Left kidney (tissue), 2 donors: Measurements from ENCODE around the gene KCNH2. TPM values are rescaled to one million over a fixed set of nuclear protein-coding genes. Genes with fewer than 3 reads are reported as not detected.
"Not testable (repeated sequence)": the region's sequence is repeated elsewhere in the genome, so short reads cannot be mapped to it uniquely, and the experiment has no call there.

Experiments used
- DNase-seq: peaks from one replicate; pipeline ENCODE4 v3.0.0-alpha.2; 2013
- polyA plus RNA-seq: library from polyadenylated mRNA; unstranded; fragments of 120-200 nt; gene quantifications from one replicate; pipeline ENCODE4 v1.2.1, GENCODE V29; 2013; ENCODE audit not compliant: insufficient read length

Gene KCNH2
- polyA plus RNA-seq, 1 donor, result 13.1 TPM

- no peak for DNase-seq
These were observed 43.9 kb downstream of the KCNH2 start for GRCh38 chr7:150934045-150934766.

DNA sequence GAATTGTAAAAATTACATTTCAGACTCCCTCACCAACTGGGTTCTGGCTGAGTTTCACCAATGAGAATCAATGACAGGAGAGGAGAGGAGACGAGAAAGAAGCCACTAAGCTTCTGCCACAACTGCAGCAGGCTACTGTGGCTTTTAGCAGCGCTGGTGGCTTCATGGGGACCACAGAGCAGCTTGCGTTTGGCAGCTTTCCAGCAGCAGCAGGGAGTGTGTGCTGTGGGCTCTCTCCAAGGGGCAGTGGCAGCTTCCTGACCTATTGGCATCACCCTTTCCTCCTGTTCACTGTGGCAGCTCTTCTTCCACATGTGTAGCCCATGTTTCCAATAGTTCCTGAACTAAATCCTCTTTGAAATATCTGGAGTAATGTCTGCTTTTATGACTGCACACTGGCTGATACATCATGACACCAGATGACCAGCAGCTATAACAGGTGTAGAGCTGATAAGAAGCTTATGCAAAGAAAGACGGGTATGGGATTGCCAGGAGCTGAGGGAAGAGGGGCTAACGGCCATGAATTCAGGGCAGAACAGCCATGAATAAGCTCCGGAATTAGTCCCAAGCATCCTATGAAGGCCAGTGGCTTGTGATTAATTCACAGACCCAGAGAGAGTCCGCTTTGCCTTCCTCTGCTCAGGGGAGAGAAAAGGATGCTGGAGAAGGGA, 46.8 kb downstream of the KCNH2 start:
- no peak for DNase-seq

DNA sequence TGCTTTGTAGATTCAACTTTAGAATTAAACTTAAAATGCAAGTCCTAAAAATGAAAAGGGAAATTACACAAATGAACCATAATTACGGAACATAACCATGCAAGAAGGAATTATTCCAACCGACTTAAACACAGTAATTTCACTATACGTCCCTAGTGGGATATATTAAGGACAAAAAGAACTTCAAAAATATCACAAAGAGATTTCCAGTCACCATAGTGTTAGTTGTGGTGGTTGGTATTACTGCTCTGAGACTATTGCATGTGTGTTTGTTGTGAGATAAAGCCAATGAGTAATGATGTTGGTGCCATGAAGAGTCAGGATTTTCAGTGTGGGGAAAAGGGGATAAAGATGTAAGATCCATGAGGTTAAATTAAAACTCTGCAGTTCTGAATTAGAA, 49.6 kb downstream of the KCNH2 start:
- no peak for DNase-seq

- no peak for DNase-seq
These were observed 50.2 kb downstream of the KCNH2 start for GRCh38 chr7:150927956-150928344.

DNA sequence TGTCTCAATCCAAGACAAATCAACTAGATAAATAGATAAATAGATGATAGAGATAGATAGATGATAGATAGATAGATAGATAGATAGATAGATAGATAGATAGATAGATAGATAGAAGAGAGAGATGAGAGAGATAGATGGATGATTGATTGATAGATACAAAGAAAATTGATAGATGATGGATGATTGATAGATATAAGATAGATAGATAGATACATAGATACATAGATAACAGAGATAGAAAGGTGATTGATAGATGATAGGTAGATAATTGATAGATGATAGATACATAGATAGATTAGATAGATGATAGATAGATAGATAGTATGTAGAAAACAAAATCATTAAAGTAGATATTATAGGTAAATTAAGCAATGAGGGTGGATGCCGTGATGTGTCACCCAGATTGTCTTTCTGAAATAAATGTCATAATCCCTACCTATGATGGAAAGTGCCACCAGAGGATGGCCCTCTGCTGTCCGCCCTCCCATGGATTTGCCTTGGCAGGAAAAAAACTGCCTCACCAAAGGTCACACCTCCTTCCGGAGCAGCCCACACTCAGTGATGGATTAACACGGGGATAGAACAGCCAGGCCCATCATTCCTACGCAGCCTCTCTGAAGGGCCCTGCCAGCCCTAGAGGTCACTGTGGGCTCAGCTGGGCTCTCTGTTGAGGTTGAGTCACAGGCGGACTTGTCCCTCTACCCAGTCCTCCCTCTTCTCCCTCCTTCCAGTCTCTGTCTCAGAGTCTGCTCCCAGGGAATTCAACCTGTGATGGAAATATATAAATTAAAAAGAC, 50.8 kb downstream of the KCNH2 start:
- no peak for DNase-seq

- no peak for DNase-seq
These were observed 52.1 kb downstream of the KCNH2 start for GRCh38 chr7:150926066-150926465.

- no peak for DNase-seq
These were observed 53.7 kb downstream of the KCNH2 start for GRCh38 chr7:150924369-150924781.

DNA sequence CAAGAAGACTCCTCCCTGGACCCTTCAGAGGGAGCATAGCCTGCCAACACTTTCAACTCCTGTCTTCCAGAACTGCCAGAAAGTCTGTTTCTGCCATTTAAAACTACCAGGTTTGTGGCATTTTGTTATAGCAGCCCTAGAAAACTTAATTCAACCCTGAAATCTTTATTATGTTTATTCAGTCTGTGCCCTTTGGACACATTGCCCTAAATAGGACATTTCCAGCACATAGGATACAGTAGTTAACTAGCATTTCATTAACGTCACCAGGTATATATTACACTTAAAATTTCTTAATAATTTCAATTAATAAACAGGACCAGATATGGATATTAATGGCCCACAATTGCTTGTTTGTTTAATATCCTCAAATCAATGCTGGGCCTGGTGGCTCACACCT, 54.3 kb downstream of the KCNH2 start:
- no peak for DNase-seq

DNA sequence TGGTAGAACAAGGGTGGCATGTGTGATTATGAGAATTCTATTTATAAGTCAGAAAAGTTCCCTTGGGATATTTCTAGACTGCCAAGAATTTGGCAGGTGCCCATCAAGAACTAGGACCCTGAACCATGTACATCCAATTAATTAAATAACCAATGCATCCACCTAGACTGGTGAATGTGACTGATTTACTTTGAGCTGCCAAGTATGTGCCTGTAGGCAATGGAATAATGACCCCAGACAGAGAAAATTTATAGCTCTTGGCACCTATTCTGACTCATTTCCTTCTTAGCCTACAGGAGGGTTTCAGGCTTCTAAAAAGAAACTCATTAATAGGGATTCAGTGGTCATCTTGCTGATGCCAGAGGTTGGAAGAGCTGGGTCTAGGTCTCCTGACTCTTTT, 54.9 kb downstream of the KCNH2 start:
- DNase-seq, result no peak

- no peak for DNase-seq
These were observed 59.0 kb downstream of the KCNH2 start for GRCh38 chr7:150919160-150919559.

DNA sequence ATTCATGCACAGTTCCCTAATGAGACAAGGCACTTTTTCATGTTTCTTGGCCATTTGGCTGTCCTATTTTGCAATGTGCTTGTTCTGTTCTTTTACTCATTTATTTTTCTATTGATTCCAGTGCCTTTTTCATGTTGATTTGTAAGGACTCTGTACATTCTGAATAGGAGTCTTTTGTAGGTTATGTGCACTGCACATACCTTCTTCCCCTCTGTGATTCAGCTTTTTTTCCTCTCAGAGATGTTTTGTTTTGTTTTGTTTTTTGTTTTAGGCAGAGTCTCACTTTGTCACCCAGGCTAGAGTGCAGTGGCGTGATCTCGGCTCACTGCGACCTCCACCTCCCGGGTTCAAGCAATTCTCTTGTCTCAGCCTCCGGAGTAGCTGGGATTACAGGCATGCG, 59.7 kb downstream of the KCNH2 start:
- DNase-seq, result no peak

- no peak for DNase-seq
These were observed 60.2 kb downstream of the KCNH2 start for GRCh38 chr7:150917969-150918368.

DNA sequence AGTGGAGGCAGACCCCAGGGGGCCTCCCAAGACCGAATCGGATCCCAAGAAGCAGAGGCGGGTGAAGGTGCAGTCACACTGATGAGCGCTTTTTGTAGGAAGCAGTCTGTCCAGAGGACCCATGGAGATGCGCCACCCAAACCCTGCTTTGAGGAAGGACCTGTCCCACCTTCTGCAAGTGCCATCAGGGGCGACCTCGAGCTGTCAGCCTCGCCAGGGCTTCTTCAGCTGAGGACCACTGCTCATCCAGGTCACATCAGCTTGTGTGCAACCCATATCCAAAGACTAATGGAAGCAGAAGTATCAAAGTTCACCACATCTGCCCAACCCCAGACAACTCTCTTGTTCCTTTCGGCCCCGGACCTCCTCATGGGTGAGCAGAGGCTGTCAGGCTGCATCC, 61.5 kb downstream of the KCNH2 start:
- DNase-seq, result no peak

DNA sequence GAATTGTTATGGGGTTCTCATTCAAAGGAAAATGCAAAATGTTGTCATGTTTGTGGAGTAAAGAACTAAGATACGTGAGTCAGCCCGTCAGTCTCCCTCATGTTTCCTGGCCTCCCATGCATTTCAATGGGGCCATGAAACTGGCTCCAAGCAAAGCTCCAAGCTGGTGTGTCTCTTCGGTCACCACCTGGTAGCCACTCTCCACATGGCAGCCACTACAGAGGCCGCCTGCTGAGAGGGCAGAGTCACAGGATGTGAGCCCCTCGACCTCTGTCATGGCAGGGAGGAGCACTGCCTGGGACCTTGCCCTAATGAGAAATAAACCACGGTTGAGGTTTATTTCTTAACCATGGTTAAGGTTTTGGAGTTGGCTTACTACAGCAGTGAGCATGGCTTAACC, 63.2 kb downstream of the KCNH2 start:
- DNase-seq, result no peak

DNA sequence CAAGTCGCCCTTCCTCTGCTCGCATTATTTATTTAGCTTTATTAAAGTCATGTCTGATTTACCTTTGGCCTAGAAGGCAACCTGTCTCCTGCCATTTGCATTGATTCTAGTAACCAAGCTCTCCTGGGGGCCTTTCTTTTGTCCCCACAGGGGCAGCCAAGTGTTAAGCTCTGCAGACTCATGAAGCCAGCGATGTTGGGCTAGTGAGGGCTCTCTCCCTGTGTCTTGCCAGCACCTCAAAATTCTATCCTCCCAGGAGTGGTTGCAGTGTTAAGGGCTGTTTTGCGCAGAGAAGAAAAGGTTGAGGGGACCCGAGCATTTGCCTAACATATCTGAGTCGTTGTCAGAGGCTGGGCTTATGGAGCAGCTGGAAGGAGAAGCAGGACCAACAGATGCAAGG, 63.9 kb downstream of the KCNH2 start:
- no peak for DNase-seq

DNA sequence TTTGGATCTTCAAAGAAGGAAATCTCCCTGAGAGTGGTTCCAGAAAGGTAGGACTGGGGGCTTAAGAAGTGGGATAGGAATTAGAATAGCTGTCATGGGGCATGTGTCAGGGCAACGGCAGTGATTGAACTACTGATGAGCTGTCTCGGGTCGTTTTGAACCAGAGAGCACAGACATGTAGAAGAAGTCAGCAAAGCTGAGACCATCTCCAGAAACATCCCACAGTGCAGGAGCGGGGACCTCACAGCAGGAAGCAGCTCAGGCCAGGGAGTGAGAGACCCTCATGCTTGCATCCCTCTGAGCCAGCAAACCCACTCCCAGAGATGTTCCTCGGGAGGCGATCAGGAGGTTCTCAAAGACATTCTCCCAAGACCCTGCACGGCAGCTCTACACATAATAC, 65.7 kb downstream of the KCNH2 start:
- no peak for DNase-seq

DNA sequence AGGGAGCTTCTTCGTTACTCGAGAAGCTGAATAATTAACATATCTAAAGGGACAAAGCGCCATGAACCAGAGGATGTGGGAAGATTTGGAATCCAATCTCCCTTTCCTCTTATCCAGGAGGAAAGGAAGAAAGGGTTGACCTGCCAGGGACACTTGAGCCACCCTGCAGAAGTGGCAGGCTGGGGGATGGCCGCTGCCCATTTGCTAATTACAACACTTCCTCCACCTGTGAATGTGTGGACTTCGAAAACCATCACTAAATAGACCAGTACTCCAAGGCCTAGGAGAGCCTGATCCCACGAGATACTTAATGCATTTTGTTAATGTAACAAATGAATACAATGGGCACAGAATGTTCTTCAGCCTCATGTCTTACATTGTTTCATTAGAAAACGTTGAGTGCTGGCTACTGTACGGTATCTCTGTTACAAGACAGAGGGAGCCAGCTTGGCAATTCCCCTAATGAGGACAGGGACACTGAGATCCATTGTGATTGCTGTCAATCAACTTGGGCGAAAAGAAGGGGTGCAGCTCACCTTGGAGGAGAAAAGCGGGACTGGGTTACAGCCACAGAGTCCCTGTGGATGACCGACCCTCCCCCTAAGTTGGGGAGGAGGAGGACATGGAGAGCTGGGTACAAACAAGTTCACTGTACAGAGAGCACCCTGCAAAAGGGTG, 66.4 kb downstream of the KCNH2 start:
- no peak for DNase-seq

- DNase-seq, result no peak
These were observed 67.1 kb downstream of the KCNH2 start for GRCh38 chr7:150910996-150911422.

DNA sequence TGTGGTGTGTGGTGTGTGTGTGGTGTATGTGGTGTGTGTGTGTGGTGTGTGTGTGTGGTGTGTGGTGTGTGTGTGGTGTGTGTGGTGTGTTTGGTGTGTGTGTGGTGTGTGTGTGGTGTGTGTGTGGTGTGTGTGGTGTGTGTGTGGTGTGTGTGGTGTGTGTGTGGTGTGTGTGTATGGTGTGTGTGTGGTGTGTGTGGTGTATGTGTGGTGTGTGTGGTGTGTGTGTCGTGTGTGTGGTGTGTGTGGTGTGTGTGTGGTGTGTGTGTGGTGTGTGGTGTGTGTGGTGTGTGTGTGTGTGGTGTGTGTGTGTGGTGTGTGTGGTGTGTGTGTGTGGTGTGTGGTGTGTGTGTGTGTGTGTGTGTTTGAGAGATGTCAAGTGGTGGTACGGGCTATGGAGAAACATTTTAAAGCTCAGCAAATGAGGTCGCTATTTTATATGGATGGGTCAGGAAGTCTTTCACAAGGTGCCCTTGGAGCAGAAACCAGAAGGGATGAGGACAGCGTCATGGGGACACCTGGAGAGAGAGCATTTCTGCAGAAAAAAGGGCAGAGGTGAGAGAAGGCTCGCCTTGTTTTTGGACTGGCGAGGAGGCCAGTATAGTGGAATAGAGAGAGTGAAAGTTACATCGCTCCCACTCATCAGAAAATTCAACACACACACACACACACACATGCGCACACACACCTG, 67.7 kb downstream of the KCNH2 start:
- DNase-seq, result not testable (repeated sequence)

GRCh38 chr7:150909200-150909995, 68.7 kb downstream of the KCNH2 start:
- no peak for DNase-seq

- no peak for DNase-seq
These were observed 69.9 kb downstream of the KCNH2 start for GRCh38 chr7:150908173-150908572.
